ENCODE data around the gene INSR. TPM values are rescaled to one million over a fixed set of nuclear protein-coding genes. Genes with fewer than 3 reads are reported as not detected.

INSR gene
- total and polyA plus RNA-seq, 2 donors from 2014 or later = 15.5 to 50.4 TPM

DNA sequence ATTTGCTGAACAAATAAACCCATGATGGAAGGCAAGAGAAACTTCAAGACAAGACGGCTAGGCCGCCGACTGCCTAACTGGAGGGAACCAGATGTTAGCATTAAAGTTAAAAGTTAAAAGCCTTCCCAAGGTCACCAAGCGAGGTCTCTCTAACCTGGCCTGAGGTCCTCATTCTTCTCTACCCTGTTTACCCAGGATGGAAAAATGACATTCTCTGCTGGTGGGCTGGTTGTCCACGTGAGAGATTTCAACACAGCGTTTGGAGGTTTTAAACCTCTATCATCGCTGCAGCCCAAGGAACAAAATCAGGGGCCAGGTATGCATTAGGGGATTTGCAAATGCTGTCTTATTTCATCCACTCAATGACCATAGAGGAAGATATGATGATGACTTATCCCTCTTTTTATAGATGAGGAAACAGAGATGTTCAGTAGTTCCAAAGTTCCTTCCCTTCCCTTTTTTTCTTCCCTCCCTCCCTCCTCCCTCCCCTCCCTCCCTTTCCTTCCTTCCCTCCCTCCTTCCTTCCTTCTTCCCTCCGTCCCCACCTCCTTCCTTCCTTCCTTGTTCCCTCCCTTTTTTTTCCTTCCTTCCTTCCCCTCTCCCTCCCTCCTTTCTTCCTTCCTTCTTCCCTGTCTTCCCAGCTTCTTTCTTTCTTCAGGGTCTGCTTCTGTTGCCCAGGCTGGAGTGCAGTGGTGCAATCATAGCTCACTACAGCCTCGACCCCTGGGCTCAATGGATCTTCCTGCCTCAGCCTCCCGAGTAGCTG, 79.7 kb downstream of the INSR start:
- FAIRE-seq = no peak
- Histone ChIP-seq H3K36me3 (ENCODE audit: control insufficient read depth in 2 of 3, insufficient read depth in 3 of 3, low read length in 3 of 3) (peaks cover 0 to 5% (median 0%) of the 10 kb centered on the region in 3 donors), H3K4me1 (ENCODE audit: control insufficient read depth in 2 of 3, insufficient read depth in 2 of 3, low read depth in 1 of 3, low read length in 3 of 3) (peaks cover 2 to 27% (median 18%) of the 10 kb centered on the region in 3 donors), H3K27me3 (ENCODE audit: control insufficient read depth, insufficient read depth, low read length) (no peaks in the 10 kb centered on the region), H3K9me3 (ENCODE audit: control insufficient read depth in 2 of 3, insufficient read depth in 1 of 3, low read length in 3 of 3) (no peaks in the 10 kb centered on the region), H3K4me3 (ENCODE audit: low read length in 3 of 3) (no peak overlapping the region), H3K9ac (ENCODE audit: low read length in 3 of 3) (no peak overlapping the region), H3K27ac (ENCODE audit: low read depth in 2 of 2, low read length in 2 of 2) (peak overlapping the region; percentile 40 to 46)
- TF ChIP-seq, protein P1, sequence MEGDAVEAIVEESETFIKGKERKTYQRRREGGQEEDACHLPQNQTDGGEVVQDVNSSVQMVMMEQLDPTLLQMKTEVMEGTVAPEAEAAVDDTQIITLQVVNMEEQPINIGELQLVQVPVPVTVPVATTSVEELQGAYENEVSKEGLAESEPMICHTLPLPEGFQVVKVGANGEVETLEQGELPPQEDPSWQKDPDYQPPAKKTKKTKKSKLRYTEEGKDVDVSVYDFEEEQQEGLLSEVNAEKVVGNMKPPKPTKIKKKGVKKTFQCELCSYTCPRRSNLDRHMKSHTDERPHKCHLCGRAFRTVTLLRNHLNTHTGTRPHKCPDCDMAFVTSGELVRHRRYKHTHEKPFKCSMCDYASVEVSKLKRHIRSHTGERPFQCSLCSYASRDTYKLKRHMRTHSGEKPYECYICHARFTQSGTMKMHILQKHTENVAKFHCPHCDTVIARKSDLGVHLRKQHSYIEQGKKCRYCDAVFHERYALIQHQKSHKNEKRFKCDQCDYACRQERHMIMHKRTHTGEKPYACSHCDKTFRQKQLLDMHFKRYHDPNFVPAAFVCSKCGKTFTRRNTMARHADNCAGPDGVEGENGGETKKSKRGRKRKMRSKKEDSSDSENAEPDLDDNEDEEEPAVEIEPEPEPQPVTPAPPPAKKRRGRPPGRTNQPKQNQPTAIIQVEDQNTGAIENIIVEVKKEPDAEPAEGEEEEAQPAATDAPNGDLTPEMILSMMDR (IDR thresholded peaks at IDR 0.05; ENCODE audit: borderline replicate concordance, extremely low read depth, insufficient read depth) = no peak
- intact Hi-C loops (cut with DNase I) = no loop called here
- peak in 2 of 5 donors; percentile 21 to 62 for DNase-seq

DNA sequence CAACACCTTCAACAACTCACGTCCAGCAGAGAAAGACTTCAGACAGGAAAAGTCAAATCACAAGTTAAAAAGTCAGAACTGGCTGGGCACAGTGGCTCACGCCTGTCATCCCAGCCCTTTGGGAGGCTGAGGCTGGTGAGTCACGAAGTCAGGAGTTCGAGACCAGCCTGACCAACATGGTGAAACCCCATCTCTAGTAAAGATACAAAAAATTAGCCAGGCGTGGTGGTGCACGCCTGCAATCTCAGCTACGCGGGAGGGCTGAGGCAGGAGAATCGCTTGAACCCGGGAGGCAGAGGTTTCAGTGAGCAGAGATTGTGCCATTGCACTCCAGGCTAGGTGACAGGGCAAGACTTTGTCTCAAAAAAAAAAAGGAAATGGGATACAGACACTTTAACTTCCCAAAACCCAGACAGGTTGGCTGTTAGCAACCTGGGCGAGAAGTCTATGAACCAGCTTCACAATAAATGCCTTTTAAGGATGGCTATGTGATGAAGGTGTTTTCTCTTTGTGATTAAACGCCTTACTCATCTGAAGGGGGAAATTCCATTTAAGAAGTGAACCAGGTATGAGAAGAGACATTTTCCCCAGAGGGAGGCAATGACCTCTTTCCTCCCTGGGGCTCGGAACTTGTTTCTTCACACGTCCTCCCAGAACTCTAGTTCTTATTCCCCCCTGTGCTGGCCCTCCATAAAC, 80.4 kb downstream of the INSR start:
- Histone ChIP-seq H3K9ac (ENCODE audit: low read length in 3 of 3) (no peak overlapping the region), H3K27me3 (ENCODE audit: control insufficient read depth, insufficient read depth, low read length) (no peaks in the 10 kb centered on the region), H3K4me1 (ENCODE audit: control insufficient read depth in 2 of 3, insufficient read depth in 2 of 3, low read depth in 1 of 3, low read length in 3 of 3) (peaks cover 2 to 27% (median 18%) of the 10 kb centered on the region in 3 donors), H3K9me3 (ENCODE audit: control insufficient read depth in 2 of 3, insufficient read depth in 1 of 3, low read length in 3 of 3) (no peaks in the 10 kb centered on the region), H3K27ac (ENCODE audit: low read depth in 2 of 2, low read length in 2 of 2) (peak overlapping the region; percentile 40 to 46), H3K36me3 (ENCODE audit: control insufficient read depth in 2 of 3, insufficient read depth in 3 of 3, low read length in 3 of 3) (peaks cover 0 to 2% (median 0%) of the 10 kb centered on the region in 3 donors), H3K4me3 (ENCODE audit: low read length in 3 of 3) (no peak overlapping the region)
- TF ChIP-seq, protein P1 (IDR thresholded peaks at IDR 0.05; ENCODE audit: borderline replicate concordance, extremely low read depth, insufficient read depth) = no peak
- FAIRE-seq (no peak), DNase-seq (no peak)
- intact Hi-C loops (cut with DNase I) = no loop called here

GRCh38 chr19:7211191-7211951, 82.8 kb downstream of the INSR start:
- H3K4me3 ChIP-seq (ENCODE audit: low read length in 3 of 3) = peak overlapping the region in 1 of 3 donors; percentile 3
- peak overlapping the region in 1 of 3 donors; percentile 28 for H3K9ac ChIP-seq (ENCODE audit: low read length in 3 of 3)
- TF ChIP-seq, protein P1 (IDR thresholded peaks at IDR 0.05; ENCODE audit: borderline replicate concordance, extremely low read depth, insufficient read depth) = no peak
- DNase-seq (peak; percentile 58 to 88 (median 82)), FAIRE-seq (no peak)
- H3K9me3 ChIP-seq (ENCODE audit: control insufficient read depth in 2 of 3, insufficient read depth in 1 of 3, low read length in 3 of 3) = no peaks in the 10 kb centered on the region
- intact Hi-C loops (cut with DNase I) = no loop called here
- H3K27ac ChIP-seq (ENCODE audit: low read depth in 2 of 2, low read length in 2 of 2) = peak overlapping the region; percentile 45 to 81
- no peaks in the 10 kb centered on the region for H3K36me3 ChIP-seq (ENCODE audit: control insufficient read depth in 2 of 3, insufficient read depth in 3 of 3, low read length in 3 of 3)
- peaks cover 2 to 27% (median 18%) of the 10 kb centered on the region in 3 donors for H3K4me1 ChIP-seq (ENCODE audit: control insufficient read depth in 2 of 3, insufficient read depth in 2 of 3, low read depth in 1 of 3, low read length in 3 of 3)
- no peaks in the 10 kb centered on the region for H3K27me3 ChIP-seq (ENCODE audit: control insufficient read depth, insufficient read depth, low read length)

Data from kidney (tissue), 14 donors.